ENCODE data around the gene SNAPC5.

GRCh38 chr15:66480267-66480666 is 17.3 kb downstream of the SNAPC5 start:
- TF ChIP-seq, protein P1, sequence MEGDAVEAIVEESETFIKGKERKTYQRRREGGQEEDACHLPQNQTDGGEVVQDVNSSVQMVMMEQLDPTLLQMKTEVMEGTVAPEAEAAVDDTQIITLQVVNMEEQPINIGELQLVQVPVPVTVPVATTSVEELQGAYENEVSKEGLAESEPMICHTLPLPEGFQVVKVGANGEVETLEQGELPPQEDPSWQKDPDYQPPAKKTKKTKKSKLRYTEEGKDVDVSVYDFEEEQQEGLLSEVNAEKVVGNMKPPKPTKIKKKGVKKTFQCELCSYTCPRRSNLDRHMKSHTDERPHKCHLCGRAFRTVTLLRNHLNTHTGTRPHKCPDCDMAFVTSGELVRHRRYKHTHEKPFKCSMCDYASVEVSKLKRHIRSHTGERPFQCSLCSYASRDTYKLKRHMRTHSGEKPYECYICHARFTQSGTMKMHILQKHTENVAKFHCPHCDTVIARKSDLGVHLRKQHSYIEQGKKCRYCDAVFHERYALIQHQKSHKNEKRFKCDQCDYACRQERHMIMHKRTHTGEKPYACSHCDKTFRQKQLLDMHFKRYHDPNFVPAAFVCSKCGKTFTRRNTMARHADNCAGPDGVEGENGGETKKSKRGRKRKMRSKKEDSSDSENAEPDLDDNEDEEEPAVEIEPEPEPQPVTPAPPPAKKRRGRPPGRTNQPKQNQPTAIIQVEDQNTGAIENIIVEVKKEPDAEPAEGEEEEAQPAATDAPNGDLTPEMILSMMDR (IDR thresholded peaks at IDR 0.05; ENCODE audit: insufficient read depth, low read depth, low read length), result no peak
- no peak for TF ChIP-seq EZH2 (IDR thresholded peaks at IDR 0.05; ENCODE audit: insufficient read depth, low read length)
